ENCODE measurements around the gene RTN1. TPM values are rescaled to one million over a fixed set of nuclear protein-coding genes. Genes with fewer than 3 reads are reported as not detected.

RTN1 gene
- total and polyA plus RNA-seq, 2 experiments from 2014 or later, result 1.1 TPM

GRCh38 chr14:59688224-59689170 lies 182.1 kb downstream of the RTN1 start:
- Histone ChIP-seq H3K27ac (no peak overlapping the region), H3K27me3 (peaks cover 3% of the 10 kb centered on the region), H3K4me1 (ENCODE audit: insufficient read depth) (no peaks in the 10 kb centered on the region), H3K79me2 (no peaks in the 10 kb centered on the region), H2AFZ (no peak overlapping the region), H3K4me3 (no peak overlapping the region), H3K4me2 (no peak overlapping the region), H3K9me3 (ENCODE audit: low read depth) (no peaks in the 10 kb centered on the region), H3K9me2 (replicated peaks; ENCODE audit: insufficient read depth) (no peaks in the 10 kb centered on the region), H4K20me1 (ENCODE audit: insufficient read depth, poor library complexity, severe bottlenecking) (no peaks in the 10 kb centered on the region), H3K36me3 (replicated peaks; ENCODE audit: insufficient read depth, low read depth) (no peaks in the 10 kb centered on the region)
- DNase-seq (ENCODE audit: low spot score), result peak; percentile 66
- 82% methylated on average over 8 of the region's 8 CpGs for WGBS (ENCODE audit: low lambda C conversion rate, missing lambda C conversion rate)
- TF ChIP-seq CTCF (IDR thresholded peaks at IDR 0.05; ENCODE audit: poor library complexity), result peak; percentile 53
- TF ChIP-seq EZH2 (IDR thresholded peaks at IDR 0.05; ENCODE audit: borderline replicate concordance), result no peak

- no peak overlapping the region for H3K27ac ChIP-seq
- H3K4me1 ChIP-seq (ENCODE audit: insufficient read depth), result no peaks in the 10 kb centered on the region
- TF ChIP-seq EZH2 (IDR thresholded peaks at IDR 0.05; ENCODE audit: borderline replicate concordance) (no peak), CTCF (IDR thresholded peaks at IDR 0.05; ENCODE audit: poor library complexity) (no peak), EZH2phosphoT487 (IDR thresholded peaks at IDR 0.05; ENCODE audit: low read depth, severe bottlenecking, unreplicated experiment) (no peak)
- no peak for DNase-seq (ENCODE audit: low spot score)
- no peak overlapping the region for H3K4me3 ChIP-seq
- H3K79me2 ChIP-seq, result no peaks in the 10 kb centered on the region
- no peak overlapping the region for H2AFZ ChIP-seq
- H4K20me1 ChIP-seq (ENCODE audit: insufficient read depth, poor library complexity, severe bottlenecking), result no peaks in the 10 kb centered on the region
- H3K9me3 ChIP-seq (ENCODE audit: low read depth), result no peaks in the 10 kb centered on the region
- H3K27me3 ChIP-seq, result peaks cover 3% of the 10 kb centered on the region
- H3K36me3 ChIP-seq (replicated peaks; ENCODE audit: insufficient read depth, low read depth), result no peaks in the 10 kb centered on the region
- H3K4me2 ChIP-seq, result no peak overlapping the region
- H3K9me2 ChIP-seq (replicated peaks; ENCODE audit: insufficient read depth), result no peaks in the 10 kb centered on the region
These were observed 182.9 kb downstream of the RTN1 start for GRCh38 chr14:59687663-59688062.

- H3K4me2 ChIP-seq, result no peak overlapping the region
- peaks cover 3% of the 10 kb centered on the region for H3K4me1 ChIP-seq (ENCODE audit: insufficient read depth)
- H3K36me3 ChIP-seq (replicated peaks; ENCODE audit: insufficient read depth, low read depth), result no peaks in the 10 kb centered on the region
- peak; percentile 39 for DNase-seq (ENCODE audit: low spot score)
- H3K4me3 ChIP-seq, result no peak overlapping the region
- H3K27ac ChIP-seq, result no peak overlapping the region
- peaks cover 12% of the 10 kb centered on the region for H3K27me3 ChIP-seq
- no peaks in the 10 kb centered on the region for H4K20me1 ChIP-seq (ENCODE audit: insufficient read depth, poor library complexity, severe bottlenecking)
- no peaks in the 10 kb centered on the region for H3K9me2 ChIP-seq (replicated peaks; ENCODE audit: insufficient read depth)
- no peaks in the 10 kb centered on the region for H3K79me2 ChIP-seq
- H2AFZ ChIP-seq, result no peak overlapping the region
- TF ChIP-seq EZH2 (IDR thresholded peaks at IDR 0.05; ENCODE audit: borderline replicate concordance) (no peak), EZH2phosphoT487 (IDR thresholded peaks at IDR 0.05; ENCODE audit: low read depth, severe bottlenecking, unreplicated experiment) (no peak), CTCF (IDR thresholded peaks at IDR 0.05; ENCODE audit: poor library complexity) (no peak)
- H3K9me3 ChIP-seq (ENCODE audit: low read depth), result no peaks in the 10 kb centered on the region
These were observed 190.7 kb downstream of the RTN1 start for GRCh38 chr14:59679872-59680271.
